Body of pancreas (tissue), 4 donors: ENCODE measurements around the gene TYRO3. TPM values are rescaled to one million over a fixed set of nuclear protein-coding genes. Genes with fewer than 3 reads are reported as not detected.

Experiments used
- ATAC-seq: fragments of 150-250 bp; one replicate; pipeline ENCODE4 v1.9.1; 2016
- DNase-seq, 4 donors: peaks; one replicate each; pipeline ENCODE4 v3.0.0-alpha.2; 2019
- H3K27ac ChIP-seq, 4 donors: fragments of 200-600 bp; sonication (generic); 1 replicate in 3 of 4; 2 replicates in 1 of 4; pipeline versions ENCODE4 v1.5.1 to v1.6.1; 2016 to 2019; ENCODE audit warnings: mild to moderate bottlenecking in 1 of 4, mixed read lengths in 1 of 4, moderate library complexity in 1 of 4
- H3K27me3 ChIP-seq, 2 donors: fragments of 200-600 bp; sonication (generic); one replicate each; pipeline ENCODE4 v1.6.0; 2016; ENCODE audit warnings: mild to moderate bottlenecking in 1 of 2
- H3K36me3 ChIP-seq, 2 donors: fragments of 200-600 bp; sonication (generic); replicated peaks in 1 of 2; 2 replicates each; pipeline ENCODE4 v1.5.1; 2016; ENCODE audit warnings: low read depth in 2 of 2; ENCODE audit not compliant: insufficient read depth in 1 of 2
- H3K4me1 ChIP-seq: fragments of 200-600 bp; sonication (generic); one replicate; pipeline ENCODE4 v1.6.0; 2016
- H3K4me3 ChIP-seq, 2 donors: fragments of 200-600 bp; sonication (generic); 1 replicate in 1 of 2; 2 replicates in 1 of 2; pipeline ENCODE4 v1.5.1; 2016 to 2019
- H3K9me3 ChIP-seq, 3 donors: fragments of 200-600 bp; sonication (generic); 1 replicate in 2 of 3; 2 replicates in 1 of 3; pipeline ENCODE4 v1.5.1; 2016
- POLR2A ChIP-seq, 3 donors: fragments of 450-650 bp; IDR thresholded peaks; one replicate each; pipeline ENCODE4 v1.6.1; 2016; ENCODE audit warnings: antibody characterized with exemption in 3 of 3, mild to moderate bottlenecking in 2 of 3
- WGBS, 2 donors: methylation state at CpG; one replicate each; pipeline ENCODE4 v1.1.5; 2017; 5-methylcytosine and 5-hydroxymethylcytosine counted together
- intact Hi-C: fragments of 100-400 bp; cut with DNase I; formaldehyde crosslinking; loops from one replicate; pipeline ENCODE4 v1.15.1; 2023
- total RNA-seq, 2 donors: library from RNA; depleted of rRNA; stranded (reverse); fragments of >200 nt; gene quantifications; one replicate each; pipeline ENCODE4 v1.1.0, GENCODE V29; 2016
- TF ChIP-seq, protein P1 (sequence below), 7 experiments: fragments of 450-650 bp in 4 of 7; fragments of 200-600 bp in 3 of 7; sonication (generic) in 3 of 7; IDR thresholded peaks; one replicate each; pipeline ENCODE4 v1.5.1; 2016 to 2019; ENCODE audit warnings: antibody characterized with exemption in 7 of 7

The TYRO3 gene
- 10 to 100 TPM; 10.9 to 12.5 TPM for total RNA-seq

DNA sequence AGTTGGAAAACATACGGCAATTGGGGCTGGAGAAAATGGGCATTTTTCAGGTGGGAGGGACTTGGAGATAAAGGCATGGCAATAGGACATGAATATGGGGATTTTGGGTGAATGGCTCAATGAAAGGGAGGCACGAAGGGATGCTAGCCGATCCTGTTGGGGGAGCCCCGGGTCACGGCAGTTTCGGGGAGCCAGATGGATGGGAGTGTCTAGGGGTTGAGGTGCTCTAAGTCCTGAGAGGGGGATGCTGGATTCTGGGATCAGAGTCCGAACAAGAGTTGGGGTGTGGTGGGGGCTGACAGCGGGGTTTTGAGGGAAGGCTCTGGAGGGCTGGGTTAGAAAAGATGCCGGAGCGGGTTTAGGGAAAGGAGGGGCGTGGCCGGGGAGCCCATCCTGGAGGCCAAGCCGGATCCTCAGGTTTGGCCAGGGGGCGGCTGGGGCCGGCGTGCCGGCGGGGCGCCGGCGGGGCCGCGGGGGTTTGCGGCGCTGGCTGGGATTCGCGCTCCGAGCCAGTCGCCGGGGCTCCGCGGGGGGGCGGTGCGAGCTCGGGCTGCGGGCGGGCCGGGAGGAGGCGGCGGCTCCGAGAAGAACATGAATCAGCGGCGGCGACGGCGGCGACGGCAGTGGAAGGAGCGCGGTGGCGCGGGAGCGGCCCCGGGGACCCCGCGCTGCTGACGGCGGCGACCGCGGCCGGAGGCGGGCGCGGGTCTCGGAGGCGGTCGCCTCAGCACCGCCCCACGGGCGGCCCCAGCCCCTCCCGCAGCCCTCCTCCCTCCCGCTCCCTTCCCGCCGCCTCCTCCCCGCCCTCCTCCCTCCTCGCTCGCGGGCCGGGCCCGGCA lies at the start of gene TYRO3:
TSS of gene TYRO3 (plus strand) at position 813 of the 839 bp plus-strand sequence. CDS start 46 bp downstream, outside the sequence.
- ATAC-seq (peak; percentile 80), DNase-seq (peak; percentile 52 to 72 (median 64))
- Histone ChIP-seq H3K9me3 (no peaks in the 10 kb centered on the region), H3K27ac (peak within 1 kb of the TSS in 3 of 4 donors; percentile 9 to 33 (median 27)), H3K36me3 (no peaks in the 10 kb centered on the region), H3K4me3 (peak within 1 kb of the TSS; percentile 2 to 24), H3K4me1 (peaks cover 25% of the 10 kb centered on the region), H3K27me3 (no peaks in the 10 kb centered on the region)
- 1 to 2% methylated on average over 11 to 52 of the region's 81 CpGs for WGBS, 2 donors
- TF ChIP-seq POLR2A (IDR thresholded peaks at IDR 0.05), result no peak
- TF ChIP-seq, protein P1, sequence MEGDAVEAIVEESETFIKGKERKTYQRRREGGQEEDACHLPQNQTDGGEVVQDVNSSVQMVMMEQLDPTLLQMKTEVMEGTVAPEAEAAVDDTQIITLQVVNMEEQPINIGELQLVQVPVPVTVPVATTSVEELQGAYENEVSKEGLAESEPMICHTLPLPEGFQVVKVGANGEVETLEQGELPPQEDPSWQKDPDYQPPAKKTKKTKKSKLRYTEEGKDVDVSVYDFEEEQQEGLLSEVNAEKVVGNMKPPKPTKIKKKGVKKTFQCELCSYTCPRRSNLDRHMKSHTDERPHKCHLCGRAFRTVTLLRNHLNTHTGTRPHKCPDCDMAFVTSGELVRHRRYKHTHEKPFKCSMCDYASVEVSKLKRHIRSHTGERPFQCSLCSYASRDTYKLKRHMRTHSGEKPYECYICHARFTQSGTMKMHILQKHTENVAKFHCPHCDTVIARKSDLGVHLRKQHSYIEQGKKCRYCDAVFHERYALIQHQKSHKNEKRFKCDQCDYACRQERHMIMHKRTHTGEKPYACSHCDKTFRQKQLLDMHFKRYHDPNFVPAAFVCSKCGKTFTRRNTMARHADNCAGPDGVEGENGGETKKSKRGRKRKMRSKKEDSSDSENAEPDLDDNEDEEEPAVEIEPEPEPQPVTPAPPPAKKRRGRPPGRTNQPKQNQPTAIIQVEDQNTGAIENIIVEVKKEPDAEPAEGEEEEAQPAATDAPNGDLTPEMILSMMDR (IDR thresholded peaks at IDR 0.05), result no peak
- intact Hi-C loops, result no loop called here

DNA sequence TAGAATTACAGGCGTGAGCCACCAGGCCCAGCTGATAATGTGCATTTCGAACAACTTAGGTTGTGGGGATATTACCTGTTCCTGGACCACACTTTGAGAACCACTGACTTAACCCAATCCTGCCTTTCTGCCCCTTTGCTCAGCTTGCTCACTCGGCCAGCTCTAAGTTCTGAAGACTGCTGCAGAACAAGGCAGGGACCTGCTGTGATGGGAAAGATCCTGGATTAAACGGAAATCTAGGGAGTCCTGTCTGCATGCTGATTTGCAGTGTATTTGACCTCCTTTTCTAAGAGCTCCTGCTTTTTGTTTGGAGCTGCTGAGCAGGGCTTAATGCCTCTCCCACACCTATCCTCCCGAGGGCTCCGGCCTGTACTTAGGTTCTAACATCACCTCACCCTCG lies 48.3 kb upstream of the TYRO3 start:
- intact Hi-C loops, result no loop called here
- TF ChIP-seq, protein P1 (IDR thresholded peaks at IDR 0.05), result no peak
- no peak for TF ChIP-seq POLR2A (IDR thresholded peaks at IDR 0.05)
- Histone ChIP-seq H3K4me1 (peaks cover 37% of the 10 kb centered on the region), H3K27me3 (peaks cover 0 to 19% of the 10 kb centered on the region in 2 donors), H3K4me3 (no peak overlapping the region), H3K9me3 (no peaks in the 10 kb centered on the region), H3K27ac (no peak overlapping the region), H3K36me3 (no peaks in the 10 kb centered on the region)
- DNase-seq (no peak), ATAC-seq (no peak)
- WGBS, 2 donors, result 85 to 86% methylated on average over 7 of the region's 7 CpGs

DNA sequence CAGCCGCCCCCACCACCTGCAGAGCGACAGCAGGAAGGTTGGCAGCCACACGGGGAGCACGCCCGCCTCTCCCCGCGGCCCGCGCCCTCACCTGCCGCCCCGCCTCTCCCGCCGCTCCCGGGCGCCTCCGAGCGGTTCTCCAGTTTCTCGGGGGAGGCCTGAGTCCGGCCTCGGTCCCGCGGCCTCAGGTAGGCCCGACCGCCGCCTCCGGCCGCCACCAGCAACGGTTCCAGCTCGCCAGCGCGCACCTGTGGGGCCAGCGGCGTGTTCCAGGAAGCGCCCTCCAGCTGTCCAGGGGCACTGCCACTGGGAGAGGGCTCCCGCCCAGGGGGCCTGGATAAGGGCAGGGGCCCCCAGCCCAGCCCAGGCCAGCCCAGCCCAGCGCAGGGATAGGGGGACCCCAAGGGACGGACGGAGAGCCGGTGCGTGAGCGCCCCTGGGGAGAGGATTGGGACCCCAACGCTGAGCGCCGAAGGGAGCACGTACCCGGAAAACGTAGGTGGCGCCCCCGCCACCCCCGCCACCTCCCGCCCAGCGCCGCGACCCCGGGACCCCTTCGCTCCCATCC lies 47.6 kb upstream of the TYRO3 start:
- Histone ChIP-seq H3K9me3 (no peaks in the 10 kb centered on the region), H3K4me1 (peaks cover 37% of the 10 kb centered on the region), H3K27me3 (peaks cover 0 to 19% of the 10 kb centered on the region in 2 donors), H3K36me3 (no peaks in the 10 kb centered on the region), H3K27ac (no peak overlapping the region), H3K4me3 (no peak overlapping the region)
- TF ChIP-seq, protein P1 (IDR thresholded peaks at IDR 0.05), result no peak
- TF ChIP-seq POLR2A (IDR thresholded peaks at IDR 0.05), result no peak
- 13 to 31% methylated on average over 18 to 50 of the region's 56 CpGs for WGBS, 2 donors
- DNase-seq, result peak in 2 of 4 donors; percentile 27 to 41
- ATAC-seq, result no peak
- intact Hi-C loops, result no loop called here

DNA sequence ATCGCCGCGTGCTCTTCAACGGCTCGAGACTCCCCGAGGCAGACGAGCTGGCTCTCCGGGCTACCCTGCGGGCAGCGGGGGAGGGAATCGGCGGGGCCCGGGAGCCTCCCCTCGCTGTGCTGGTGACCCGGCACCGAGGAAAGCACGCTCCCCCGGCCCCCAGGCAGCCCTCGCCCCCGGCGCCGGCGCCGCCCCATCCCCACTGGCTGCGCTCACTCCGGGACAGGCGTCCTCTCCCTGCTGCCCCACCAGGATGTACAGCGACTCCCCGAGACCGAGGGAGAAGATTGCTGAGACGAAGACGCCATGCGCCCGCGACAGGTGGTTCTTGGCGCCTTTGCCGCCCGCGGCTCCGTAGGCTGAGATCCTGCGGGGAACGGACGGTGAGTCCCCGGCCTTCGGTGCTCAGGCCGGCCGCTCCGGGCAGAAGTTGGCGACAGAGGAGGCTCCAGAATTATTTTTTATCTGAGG lies 47.1 kb upstream of the TYRO3 start:
- WGBS, 2 donors, result 1% methylated on average over 46 of the region's 49 CpGs; no CpG with 5 or more reads in 1 of the 2 donors
- Histone ChIP-seq H3K4me1 (peaks cover 37% of the 10 kb centered on the region), H3K27me3 (peaks cover 0 to 19% of the 10 kb centered on the region in 2 donors), H3K36me3 (no peaks in the 10 kb centered on the region), H3K9me3 (no peaks in the 10 kb centered on the region), H3K27ac (no peak overlapping the region), H3K4me3 (no peak overlapping the region)
- DNase-seq (peak in 1 of 4 donors; percentile 24), ATAC-seq (no peak)
- TF ChIP-seq POLR2A (IDR thresholded peaks at IDR 0.05), result no peak
- TF ChIP-seq, protein P1 (IDR thresholded peaks at IDR 0.05), result no peak
- intact Hi-C loops, result no loop called here
